Body of pancreas (tissue), 4 donors: ENCODE data around the gene SUSD5.

Experiments used
- CTCF ChIP-seq, 7 experiments: fragments of 450-650 bp in 4 of 7; fragments of 200-600 bp in 3 of 7; sonication (generic) in 3 of 7; IDR thresholded peaks; one replicate each; pipeline ENCODE4 v1.5.1; 2016 to 2019; ENCODE audit warnings: antibody characterized with exemption in 7 of 7
- POLR2A ChIP-seq, 3 donors: fragments of 450-650 bp; IDR thresholded peaks; one replicate each; pipeline ENCODE4 v1.6.1; 2016; ENCODE audit warnings: antibody characterized with exemption in 3 of 3, mild to moderate bottlenecking in 2 of 3

GRCh38 chr3:33139996-33140395 lies 78.6 kb downstream of the SUSD5 start:
- no peak for TF ChIP-seq CTCF (IDR thresholded peaks at IDR 0.05)
- TF ChIP-seq POLR2A (IDR thresholded peaks at IDR 0.05) = no peak
